Astrocyte of the spinal cord (primary cell): Measurements from ENCODE around the gene RNF11.

ENCODE experiments used
- DNase-seq: peaks from one replicate; pipeline ENCODE4 v3.0.0; 2011; ENCODE audit warnings: low read depth, low spot score
- H3K4me3 ChIP-seq: 2 replicates; pipeline ENCODE4 v1.5.1; 2011; ENCODE audit warnings: low read depth, mild to moderate bottlenecking, low read length, moderate library complexity
- in situ Hi-C: cut with HindIII; loops from 2 replicates; pipeline ENCODE4 v1.10.0; 2017; ENCODE audit warnings: low sequenced_read_pairs
- TF ChIP-seq, protein P1 (sequence below): IDR thresholded peaks from 2 replicates; pipeline ENCODE4 v1.5.1; 2012; ENCODE audit warnings: low read depth, mild to moderate bottlenecking, low read length, inconsistent platforms

Gene RNF11

DNA sequence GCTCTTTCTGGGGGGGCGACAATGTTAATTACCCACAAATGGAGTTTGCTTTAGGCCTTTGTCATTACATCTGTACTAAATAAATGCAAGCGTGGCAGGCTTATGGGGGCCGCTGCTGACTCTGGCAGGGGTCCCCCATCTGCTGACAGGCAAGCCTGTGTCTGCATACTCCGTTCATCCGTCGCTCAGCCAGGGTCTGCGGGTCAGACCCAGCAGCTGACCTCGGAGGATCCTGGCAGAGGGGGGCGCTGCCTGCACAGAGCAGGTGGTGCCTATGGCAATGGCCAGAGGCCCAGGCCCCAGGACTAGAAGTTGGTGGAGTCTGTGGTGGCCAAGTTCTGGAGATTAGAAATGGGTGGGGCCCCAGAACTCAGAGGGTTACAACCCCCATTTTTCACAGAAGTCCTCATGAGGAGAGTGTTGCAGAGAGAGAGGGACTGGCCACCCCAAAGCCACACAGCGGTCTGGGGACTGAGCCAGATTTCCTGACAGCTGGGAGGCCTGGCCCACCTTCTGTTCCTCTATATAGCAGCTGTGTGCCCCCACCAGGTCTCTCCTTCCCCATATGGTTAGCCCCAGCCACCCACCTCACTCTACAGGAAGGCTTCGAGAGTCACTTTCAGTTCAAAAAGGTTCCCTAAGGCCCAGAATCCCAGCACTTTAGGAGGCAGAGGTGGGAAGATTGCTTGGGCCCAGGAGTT is 63.3 kb downstream of the RNF11 start:
- no peak overlapping the region for H3K4me3 ChIP-seq
- in situ Hi-C loops = no loop called here
- TF ChIP-seq, protein P1, sequence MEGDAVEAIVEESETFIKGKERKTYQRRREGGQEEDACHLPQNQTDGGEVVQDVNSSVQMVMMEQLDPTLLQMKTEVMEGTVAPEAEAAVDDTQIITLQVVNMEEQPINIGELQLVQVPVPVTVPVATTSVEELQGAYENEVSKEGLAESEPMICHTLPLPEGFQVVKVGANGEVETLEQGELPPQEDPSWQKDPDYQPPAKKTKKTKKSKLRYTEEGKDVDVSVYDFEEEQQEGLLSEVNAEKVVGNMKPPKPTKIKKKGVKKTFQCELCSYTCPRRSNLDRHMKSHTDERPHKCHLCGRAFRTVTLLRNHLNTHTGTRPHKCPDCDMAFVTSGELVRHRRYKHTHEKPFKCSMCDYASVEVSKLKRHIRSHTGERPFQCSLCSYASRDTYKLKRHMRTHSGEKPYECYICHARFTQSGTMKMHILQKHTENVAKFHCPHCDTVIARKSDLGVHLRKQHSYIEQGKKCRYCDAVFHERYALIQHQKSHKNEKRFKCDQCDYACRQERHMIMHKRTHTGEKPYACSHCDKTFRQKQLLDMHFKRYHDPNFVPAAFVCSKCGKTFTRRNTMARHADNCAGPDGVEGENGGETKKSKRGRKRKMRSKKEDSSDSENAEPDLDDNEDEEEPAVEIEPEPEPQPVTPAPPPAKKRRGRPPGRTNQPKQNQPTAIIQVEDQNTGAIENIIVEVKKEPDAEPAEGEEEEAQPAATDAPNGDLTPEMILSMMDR = no peak
- DNase-seq = no peak

DNA sequence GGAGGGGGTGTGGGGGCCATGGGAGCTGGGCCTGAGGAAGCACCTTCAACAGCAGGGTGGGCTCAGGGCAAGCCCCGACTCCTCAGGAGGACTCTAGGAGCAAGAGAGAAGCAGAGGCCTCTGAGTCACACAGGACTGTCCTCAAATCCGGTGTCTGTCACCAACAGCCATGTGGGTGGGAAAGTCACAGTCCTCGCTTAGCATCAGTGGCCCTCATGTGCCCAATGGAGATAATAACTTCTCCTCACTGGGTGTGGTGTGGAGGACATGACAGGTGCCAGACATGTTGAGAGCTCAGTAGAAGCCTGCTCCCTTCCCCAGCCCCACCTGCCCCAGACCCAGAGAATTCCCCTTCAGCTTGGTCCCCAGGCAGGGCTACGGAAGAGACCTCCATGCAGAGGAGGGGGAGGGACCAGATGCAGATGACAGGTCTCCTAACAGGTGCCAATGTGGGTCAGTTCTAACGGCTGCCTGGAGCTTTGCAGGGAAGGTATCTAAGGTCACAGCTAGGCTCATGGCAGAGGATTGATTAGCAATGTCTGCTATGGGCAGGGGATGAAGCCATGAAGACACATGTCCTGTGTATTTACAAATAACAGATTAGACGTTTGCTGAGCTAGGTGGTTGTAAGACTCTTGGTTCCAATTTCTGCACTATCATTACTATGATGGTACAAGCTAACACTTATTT is 64.1 kb downstream of the RNF11 start:
- no peak for DNase-seq
- in situ Hi-C loops = no loop called here
- TF ChIP-seq, protein P1 = no peak

DNA sequence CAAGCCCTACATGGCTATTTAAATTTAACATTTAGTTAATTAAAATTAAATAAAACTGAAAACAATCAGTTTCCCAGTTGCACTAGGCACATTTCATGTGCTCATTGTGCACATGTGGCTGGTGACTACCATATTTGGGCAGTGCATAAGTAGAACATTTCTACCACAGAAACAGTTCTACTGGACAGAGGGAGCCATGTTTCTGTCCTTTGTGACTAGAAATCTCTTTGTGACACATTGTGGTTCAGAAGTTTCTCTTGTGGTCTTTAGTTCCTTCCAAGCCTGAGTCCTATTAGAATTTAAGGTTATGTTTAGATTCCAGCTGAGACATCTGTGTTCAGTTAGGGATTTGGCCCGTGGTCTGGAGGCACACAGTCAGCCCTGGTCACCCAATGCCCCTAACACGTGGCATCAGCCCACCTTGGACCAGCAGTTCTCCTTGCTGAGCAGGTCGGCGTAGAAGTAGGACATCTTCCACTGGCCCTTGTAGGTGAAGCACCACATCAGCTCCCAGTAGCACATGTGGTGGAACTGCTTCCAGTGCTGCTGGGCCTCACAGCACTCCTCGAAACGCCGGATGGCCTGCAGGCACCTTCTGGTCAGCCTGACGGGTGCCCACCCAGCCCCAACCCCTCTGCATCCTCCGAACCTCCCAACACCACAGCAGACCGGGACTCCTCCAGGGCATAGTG is 65.2 kb downstream of the RNF11 start:
- H3K4me3 ChIP-seq = no peak overlapping the region
- peak; percentile 33 for DNase-seq
- TF ChIP-seq, protein P1 = no peak
- in situ Hi-C loops = no loop called here

More for the DNA sequence above, 64.1 kb downstream of the RNF11 start:
- H3K4me3 ChIP-seq = no peak overlapping the region

DNA sequence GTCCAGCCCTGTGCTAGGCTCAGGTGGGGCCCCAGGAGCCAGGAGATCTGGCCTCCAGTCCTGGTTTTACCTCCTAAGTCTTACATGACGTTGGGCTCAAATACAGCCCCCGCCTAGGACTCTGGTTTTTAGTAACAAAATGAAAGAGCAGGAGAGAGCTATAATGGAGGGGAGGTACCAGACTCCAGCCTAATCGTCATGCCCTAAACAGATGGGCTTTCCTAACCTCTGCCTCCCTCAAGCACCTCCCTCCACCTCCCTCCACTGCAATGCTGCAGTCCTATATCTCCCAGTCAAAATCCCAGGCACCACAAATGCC is 65.7 kb downstream of the RNF11 start:
- TF ChIP-seq, protein P1 = no peak
- in situ Hi-C loops = no loop called here
- H3K4me3 ChIP-seq = no peak overlapping the region
- DNase-seq = no peak

DNA sequence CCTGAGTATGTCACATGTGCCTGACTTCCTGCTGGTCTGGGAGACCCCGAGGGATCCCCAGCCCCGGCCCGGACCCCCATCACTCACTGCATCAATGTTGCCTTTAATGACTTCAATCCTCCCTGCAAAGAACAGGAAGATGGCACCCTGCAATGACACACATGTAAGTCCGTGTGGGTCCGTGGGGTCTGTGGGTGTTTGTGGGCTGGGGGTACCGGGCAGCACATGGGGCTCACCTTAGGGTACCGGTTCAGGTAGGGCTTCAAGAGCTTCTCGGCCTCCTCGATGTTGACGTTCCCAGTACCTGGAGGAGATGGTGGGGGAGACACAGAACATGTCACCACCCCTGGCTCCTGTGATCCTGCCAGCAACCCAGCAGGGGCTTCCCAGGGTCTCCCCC is 66.2 kb downstream of the RNF11 start:
- in situ Hi-C loops = no loop called here
- no peak overlapping the region for H3K4me3 ChIP-seq
- TF ChIP-seq, protein P1 = no peak
- no peak for DNase-seq

DNA sequence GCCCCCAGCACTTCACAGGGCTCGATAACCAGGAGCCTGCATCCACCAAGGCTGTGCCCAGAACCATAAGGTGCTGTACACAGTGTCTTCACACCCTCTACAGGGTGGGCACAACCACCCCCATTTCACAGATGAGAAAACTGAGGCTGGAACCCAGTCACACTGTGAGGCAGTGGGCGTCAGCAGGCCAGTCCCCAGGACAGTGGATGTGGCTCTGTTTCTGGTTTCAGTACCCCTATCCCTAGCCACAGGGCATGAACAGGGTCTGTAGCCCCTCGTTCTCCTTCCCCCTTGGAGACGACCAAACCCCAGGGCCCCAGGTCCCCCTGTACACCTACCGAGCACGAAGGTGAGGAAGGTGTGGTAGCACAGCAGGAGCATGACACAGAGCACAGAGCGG is 66.7 kb downstream of the RNF11 start:
- DNase-seq = no peak
- H3K4me3 ChIP-seq = no peak overlapping the region
- TF ChIP-seq, protein P1 = no peak
- in situ Hi-C loops = no loop called here
